COLO668 (cell line): Measurements from ENCODE around the gene EFNA3.

Experiments
- DNase-seq: peaks from one replicate; lab custom pipeline; 2025; ENCODE audit not compliant: unreplicated experiment; lab: John Stamatoyannopoulos, UW

Gene EFNA3

GRCh38 chr1:155128755-155129473, 50.3 kb downstream of the EFNA3 start:
- DNase-seq = peak; percentile 82

- DNase-seq = no peak
Measured at GRCh38 chr1:155130272-155131006, 51.8 kb downstream of the EFNA3 start.

GRCh38 chr1:155131285-155131684, 52.6 kb downstream of the EFNA3 start:
- no peak for DNase-seq

- no peak for DNase-seq
Measured at GRCh38 chr1:155131856-155132255, 53.2 kb downstream of the EFNA3 start.

- no peak for DNase-seq
Measured at GRCh38 chr1:155133799-155134281, 55.2 kb downstream of the EFNA3 start.

- no peak for DNase-seq
Measured at GRCh38 chr1:155134322-155134721, 55.7 kb downstream of the EFNA3 start.

- DNase-seq = peak; percentile 85
Measured at GRCh38 chr1:155134880-155135414, 56.3 kb downstream of the EFNA3 start.

GRCh38 chr1:155135415-155136028, 56.9 kb downstream of the EFNA3 start, which contains the start of gene SLC50A1:
TSS of gene SLC50A1 (plus strand) at chr1:155135852. CDS start at chr1:155135912, 60 bp downstream.
- peak; percentile 97 for DNase-seq

GRCh38 chr1:155136748-155137147, 58.1 kb downstream of the EFNA3 start:
- no peak for DNase-seq
